Measurements from ENCODE around the gene CTSD.
"Not testable (repeated sequence)": the region's sequence is repeated elsewhere in the genome, so short reads cannot be mapped to it uniquely, and the experiment has no call there.

The CTSD gene

DNA sequence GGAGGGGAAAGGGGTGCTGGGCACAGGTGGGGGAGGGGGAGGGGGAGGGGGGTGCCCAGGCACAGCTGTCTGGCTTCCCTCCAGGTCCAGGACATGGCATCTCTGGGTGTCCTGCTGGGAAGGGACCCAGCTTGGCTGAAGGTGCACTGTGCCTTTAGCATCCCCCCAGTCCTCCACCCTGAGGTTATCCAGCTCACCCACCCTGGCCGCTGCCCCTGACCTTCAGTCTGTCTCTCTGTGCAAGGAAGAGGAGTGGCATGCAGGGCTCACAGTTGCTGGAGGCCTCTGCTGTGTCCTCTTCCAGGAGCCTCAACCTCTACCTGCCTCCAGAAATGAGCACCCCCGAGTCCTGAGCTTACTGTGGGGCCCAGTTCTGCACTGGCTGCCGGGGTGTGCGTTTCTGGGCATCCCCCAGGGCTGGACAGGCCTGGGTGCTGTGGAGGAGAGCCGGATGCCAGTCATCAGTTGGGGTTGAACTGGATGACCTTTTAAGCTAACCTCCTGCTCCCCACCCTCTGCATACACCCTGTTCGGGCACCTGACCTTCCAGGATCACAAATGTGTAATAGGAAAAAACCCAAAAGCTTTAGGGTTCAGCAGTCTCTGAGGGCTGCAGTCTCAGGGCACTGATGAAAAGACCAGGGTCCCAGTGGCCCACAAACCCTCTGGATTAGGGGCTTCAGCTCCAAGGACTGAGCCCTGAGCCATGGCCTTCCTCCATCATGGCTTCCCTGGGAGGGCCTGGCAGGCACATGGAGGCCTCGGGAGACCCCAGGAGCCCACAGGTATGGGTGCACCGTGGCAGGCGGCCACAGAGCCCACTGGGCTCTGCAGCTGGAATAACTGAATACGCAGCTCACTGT is 9.6 kb upstream of the CTSD start:
- H3K27ac ChIP-seq (ENCODE audit: low read length): no peak overlapping the region
- H3K36me3 ChIP-seq (ENCODE audit: insufficient read depth, low read depth, low read length): no peaks in the 10 kb centered on the region
- no peaks in the 10 kb centered on the region for H3K9me3 ChIP-seq (ENCODE audit: insufficient read depth, low read depth, low read length)
- no peak overlapping the region for H3K4me3 ChIP-seq (ENCODE audit: low read length)
- H3K27me3 ChIP-seq (ENCODE audit: insufficient read depth, low read length): no peaks in the 10 kb centered on the region
- peaks cover 9% of the 10 kb centered on the region for H3K4me1 ChIP-seq (ENCODE audit: insufficient read depth, low read length)
- H3K9ac ChIP-seq (ENCODE audit: low read depth, low read length): no peak overlapping the region; the same call in 1 of the 2 replicates

DNA sequence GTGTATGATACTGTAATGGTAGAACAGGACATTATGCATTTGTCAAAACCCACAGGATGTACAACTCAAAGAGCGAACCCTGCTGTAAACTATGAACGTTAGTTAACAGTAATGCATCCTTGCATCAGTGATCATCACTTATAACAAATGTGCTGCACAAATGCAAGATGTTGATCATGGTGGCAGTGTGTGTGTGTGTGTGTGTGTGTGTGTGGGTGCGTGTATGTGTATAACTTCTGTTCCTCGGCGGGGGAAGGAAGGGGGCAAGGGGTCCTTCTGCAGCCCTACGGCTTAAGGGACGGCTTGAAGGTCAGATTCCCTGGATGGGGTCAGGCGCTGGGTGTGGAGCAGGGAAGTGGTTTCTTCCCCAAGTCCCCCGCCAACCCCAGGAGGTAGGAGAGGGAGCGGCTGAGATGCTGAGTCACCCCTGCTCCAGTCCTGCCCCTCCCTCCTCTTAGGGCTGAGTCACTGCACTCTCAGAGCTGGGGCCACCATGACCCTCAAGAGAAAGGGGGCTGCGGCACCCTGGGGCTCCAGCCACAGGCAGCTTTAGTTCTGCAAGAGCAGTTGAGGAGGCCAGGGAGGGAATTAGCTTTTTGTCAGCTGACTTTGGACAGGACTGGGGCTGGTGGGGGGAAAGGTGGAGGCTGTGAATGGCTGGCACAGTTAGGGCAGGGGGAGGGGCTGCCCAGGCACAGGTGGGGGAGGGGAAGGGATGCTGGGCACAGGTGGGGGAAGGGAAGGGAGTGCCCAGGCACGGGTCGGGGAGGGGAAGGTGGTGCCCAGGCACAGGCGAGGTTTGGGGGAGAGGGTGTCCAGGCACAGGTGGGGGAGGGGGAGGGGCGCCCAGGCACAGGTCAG is 8.8 kb upstream of the CTSD start:
- Histone ChIP-seq H3K36me3 (ENCODE audit: insufficient read depth, low read depth, low read length) (no peaks in the 10 kb centered on the region), H3K27me3 (ENCODE audit: insufficient read depth, low read length) (no peaks in the 10 kb centered on the region), H3K4me3 (ENCODE audit: low read length) (peak overlapping the region; percentile 30; the same call in 1 of the 2 replicates), H3K9me3 (ENCODE audit: insufficient read depth, low read depth, low read length) (no peaks in the 10 kb centered on the region), H3K27ac (ENCODE audit: low read length) (no peak overlapping the region), H3K9ac (ENCODE audit: low read depth, low read length) (peak overlapping the region; percentile 69; the same call in 1 of the 2 replicates), H3K4me1 (ENCODE audit: insufficient read depth, low read length) (peaks cover 9% of the 10 kb centered on the region)

DNA sequence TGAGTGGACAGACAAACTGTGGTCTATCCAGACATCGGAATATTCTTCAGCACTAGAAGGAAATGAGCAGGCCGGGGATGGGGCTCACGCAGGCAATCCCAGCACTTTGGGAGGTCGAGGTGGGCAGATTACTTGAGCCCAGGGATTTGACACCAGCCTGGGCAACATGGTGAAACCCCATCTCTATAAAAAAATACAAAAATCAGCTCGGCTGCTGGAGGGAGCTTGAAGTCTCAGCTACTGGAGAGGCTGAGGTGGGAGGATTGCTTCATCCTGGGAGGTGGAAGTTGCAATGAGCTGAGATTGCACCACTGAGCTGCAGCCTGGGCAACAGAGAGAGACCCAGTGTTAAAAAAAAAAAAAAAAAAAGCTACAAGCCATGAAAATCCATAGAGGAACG is 8.0 kb upstream of the CTSD start:
- H3K4me3 ChIP-seq (ENCODE audit: low read length): no peak overlapping the region
- no peaks in the 10 kb centered on the region for H3K27me3 ChIP-seq (ENCODE audit: insufficient read depth, low read length)
- no peaks in the 10 kb centered on the region for H3K9me3 ChIP-seq (ENCODE audit: insufficient read depth, low read depth, low read length)
- peak overlapping the region; percentile 37; the same call in 1 of the 2 replicates for H3K9ac ChIP-seq (ENCODE audit: low read depth, low read length)
- H3K4me1 ChIP-seq (ENCODE audit: insufficient read depth, low read length): peaks cover 9% of the 10 kb centered on the region
- no peaks in the 10 kb centered on the region for H3K36me3 ChIP-seq (ENCODE audit: insufficient read depth, low read depth, low read length)
- no peak overlapping the region for H3K27ac ChIP-seq (ENCODE audit: low read length)

DNA sequence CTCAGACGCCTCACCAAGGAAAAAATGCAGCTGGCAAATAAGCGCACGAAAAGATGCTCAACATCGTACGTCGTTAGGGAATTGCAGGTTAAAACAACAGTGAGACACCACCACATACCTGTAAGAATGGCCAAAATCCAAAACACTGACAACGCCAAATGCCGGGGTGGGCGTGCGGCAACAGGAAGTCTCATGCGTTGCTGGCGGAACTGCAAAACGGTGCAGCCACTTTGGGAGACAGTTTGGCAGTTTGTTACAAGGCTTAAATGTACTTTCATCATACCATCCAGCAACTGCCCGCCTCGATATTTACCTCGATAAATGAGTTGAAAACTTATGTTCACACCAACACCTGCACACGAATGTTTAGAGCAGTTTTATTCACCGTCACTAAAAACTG is 7.5 kb upstream of the CTSD start:
- Histone ChIP-seq H3K4me1 (ENCODE audit: insufficient read depth, low read length) (peaks cover 9% of the 10 kb centered on the region), H3K36me3 (ENCODE audit: insufficient read depth, low read depth, low read length) (no peaks in the 10 kb centered on the region), H3K4me3 (ENCODE audit: low read length) (no peak overlapping the region), H3K9ac (ENCODE audit: low read depth, low read length) (peak overlapping the region; percentile 37; the same call in 1 of the 2 replicates), H3K27me3 (ENCODE audit: insufficient read depth, low read length) (no peaks in the 10 kb centered on the region), H3K27ac (ENCODE audit: low read length) (no peak overlapping the region), H3K9me3 (ENCODE audit: insufficient read depth, low read depth, low read length) (no peaks in the 10 kb centered on the region)

DNA sequence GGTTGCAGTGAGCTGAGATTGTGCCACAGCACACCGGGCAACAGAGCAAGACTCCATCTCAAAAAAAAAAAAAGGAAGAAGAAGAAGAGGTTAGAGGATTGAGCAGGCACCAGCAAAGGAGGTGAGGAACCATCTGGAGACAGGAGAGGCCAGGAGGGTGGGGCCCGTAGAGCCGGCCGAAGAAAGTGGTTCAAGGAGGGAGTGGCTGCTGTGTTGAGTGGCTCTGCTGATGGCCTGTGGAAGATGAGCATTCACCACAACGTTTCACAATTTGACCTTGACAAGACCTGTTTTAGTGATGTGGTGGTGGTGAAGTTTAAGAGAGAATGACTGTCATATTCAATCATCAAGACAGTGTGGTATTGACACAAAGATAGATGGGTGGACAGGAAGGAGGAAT is 6.8 kb upstream of the CTSD start:
- no peak overlapping the region for H3K27ac ChIP-seq (ENCODE audit: low read length)
- no peaks in the 10 kb centered on the region for H3K36me3 ChIP-seq (ENCODE audit: insufficient read depth, low read depth, low read length)
- H3K9ac ChIP-seq (ENCODE audit: low read depth, low read length): no peak overlapping the region
- no peaks in the 10 kb centered on the region for H3K27me3 ChIP-seq (ENCODE audit: insufficient read depth, low read length)
- H3K9me3 ChIP-seq (ENCODE audit: insufficient read depth, low read depth, low read length): no peaks in the 10 kb centered on the region
- peaks cover 9% of the 10 kb centered on the region for H3K4me1 ChIP-seq (ENCODE audit: insufficient read depth, low read length)
- H3K4me3 ChIP-seq (ENCODE audit: low read length): no peak overlapping the region

DNA sequence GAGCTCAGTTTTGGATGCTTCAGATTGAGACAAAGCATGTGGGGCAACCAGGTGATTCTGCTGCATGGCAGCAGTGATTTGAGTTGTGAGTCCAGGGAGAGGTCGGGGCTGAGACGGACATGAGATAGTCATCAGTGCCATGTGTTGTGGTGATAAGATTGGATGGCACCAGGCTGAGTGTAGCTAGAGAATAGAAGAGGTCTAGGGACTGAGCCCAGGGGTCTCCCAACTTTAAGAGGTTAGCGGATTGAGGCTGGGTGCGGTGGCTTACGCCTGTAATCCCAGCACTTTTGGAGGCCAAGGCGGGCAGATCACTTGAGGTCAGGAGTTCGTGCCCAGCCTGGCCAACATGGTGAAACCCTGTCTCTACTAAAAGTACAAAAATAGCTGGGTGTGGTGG is 6.3 kb upstream of the CTSD start:
- H3K4me3 ChIP-seq (ENCODE audit: low read length): no peak overlapping the region
- H3K4me1 ChIP-seq (ENCODE audit: insufficient read depth, low read length): peaks cover 9% of the 10 kb centered on the region
- no peak overlapping the region for H3K9ac ChIP-seq (ENCODE audit: low read depth, low read length)
- H3K36me3 ChIP-seq (ENCODE audit: insufficient read depth, low read depth, low read length): no peaks in the 10 kb centered on the region
- H3K27me3 ChIP-seq (ENCODE audit: insufficient read depth, low read length): no peaks in the 10 kb centered on the region
- no peaks in the 10 kb centered on the region for H3K9me3 ChIP-seq (ENCODE audit: insufficient read depth, low read depth, low read length)
- H3K27ac ChIP-seq (ENCODE audit: low read length): no peak overlapping the region

DNA sequence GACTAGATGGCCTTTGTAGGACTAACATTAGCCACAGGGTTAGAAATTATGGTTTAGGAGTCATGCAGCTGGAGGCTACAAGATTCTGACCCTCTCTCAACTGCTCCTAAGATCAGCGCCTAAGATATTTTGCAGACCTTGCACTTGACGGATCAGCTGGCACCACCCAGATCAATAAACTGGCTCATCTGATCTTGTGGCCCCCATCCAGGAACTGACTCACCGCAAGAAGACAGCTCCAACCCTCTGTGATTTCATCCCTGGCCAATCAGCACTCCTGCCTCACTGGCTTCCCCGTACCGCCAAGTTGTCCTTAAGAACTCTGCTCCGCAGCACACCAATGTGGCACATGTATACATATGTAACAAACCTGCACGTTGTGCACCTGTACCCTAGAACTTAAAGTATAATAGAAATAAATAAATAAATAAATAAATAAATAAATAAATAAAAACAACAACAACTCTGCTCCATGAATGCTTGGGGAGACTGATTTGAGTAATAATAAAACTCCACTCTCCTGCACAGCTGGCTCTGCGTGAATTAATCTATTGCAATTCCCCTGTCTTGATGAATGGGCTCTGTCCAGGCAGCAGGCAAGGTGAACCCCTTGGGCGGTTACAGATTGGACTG is 5.7 kb upstream of the CTSD start:
- not testable (repeated sequence) for H3K4me3 ChIP-seq (ENCODE audit: low read length); H3K27me3 ChIP-seq (ENCODE audit: insufficient read depth, low read length); H3K4me1 ChIP-seq (ENCODE audit: insufficient read depth, low read length); H3K27ac ChIP-seq (ENCODE audit: low read length); H3K9ac ChIP-seq (ENCODE audit: low read depth, low read length); H3K9me3 ChIP-seq (ENCODE audit: insufficient read depth, low read depth, low read length); H3K36me3 ChIP-seq (ENCODE audit: insufficient read depth, low read depth, low read length)

DNA sequence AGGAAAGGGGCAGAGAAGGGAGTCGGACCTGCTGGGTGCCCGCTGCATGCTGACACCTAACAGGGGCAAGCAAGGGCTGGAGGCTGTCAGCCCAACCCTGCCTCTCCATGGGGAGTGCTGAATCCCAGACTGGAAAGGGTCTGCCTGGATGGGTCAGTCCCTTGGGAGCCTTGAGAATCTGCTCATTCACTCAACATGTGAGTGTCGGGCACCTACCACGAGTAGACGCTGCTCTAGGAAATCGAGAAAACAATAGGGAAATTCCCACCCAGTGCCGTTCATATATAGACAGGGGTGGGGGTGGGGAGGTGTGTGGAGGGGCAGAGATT is 4.4 kb upstream of the CTSD start:
- Histone ChIP-seq H3K9me3 (ENCODE audit: insufficient read depth, low read depth, low read length) (no peaks in the 10 kb centered on the region), H3K27ac (ENCODE audit: low read length) (no peak overlapping the region), H3K36me3 (ENCODE audit: insufficient read depth, low read depth, low read length) (no peaks in the 10 kb centered on the region), H3K4me3 (ENCODE audit: low read length) (no peak overlapping the region), H3K9ac (ENCODE audit: low read depth, low read length) (no peak overlapping the region), H3K4me1 (ENCODE audit: insufficient read depth, low read length) (peaks cover 7% of the 10 kb centered on the region), H3K27me3 (ENCODE audit: insufficient read depth, low read length) (no peaks in the 10 kb centered on the region)

DNA sequence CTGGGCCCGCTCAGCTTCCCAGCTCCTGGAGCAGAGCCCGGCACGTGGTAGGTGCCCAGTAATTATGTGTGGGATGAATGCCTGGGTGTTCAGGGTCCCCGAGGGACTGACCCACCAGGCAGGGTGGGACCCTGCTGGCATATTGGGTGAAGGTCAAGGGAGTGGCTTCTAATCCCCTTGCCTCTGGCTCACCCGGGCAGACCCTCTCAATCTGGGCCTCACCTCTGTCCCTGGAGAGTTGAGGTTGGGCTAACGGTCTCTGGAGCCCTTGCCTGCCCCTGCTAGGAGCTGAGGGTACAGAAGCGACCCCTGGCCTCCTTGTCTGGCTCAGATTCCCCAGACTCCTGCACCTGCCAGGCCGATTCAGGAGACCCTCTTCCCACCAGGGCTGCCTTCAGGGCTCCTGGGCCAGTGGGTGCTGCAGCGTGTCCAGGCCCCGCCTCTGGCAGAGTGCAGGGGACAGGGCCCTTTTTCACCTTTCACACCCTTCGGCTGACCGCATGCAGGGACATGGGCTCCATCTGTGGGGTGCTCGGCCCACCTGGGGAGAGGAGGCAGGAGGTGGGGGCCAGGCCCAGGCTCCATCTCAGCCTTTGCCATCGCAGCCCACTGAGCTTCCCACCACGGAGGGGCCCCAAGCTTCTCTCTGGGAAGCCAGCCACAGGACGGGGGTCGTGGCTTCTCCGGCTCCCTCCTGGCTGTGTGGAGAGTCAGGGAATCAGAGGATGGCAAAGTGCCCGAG is 3.8 kb upstream of the CTSD start:
- no peak overlapping the region for H3K27ac ChIP-seq (ENCODE audit: low read length)
- H3K4me1 ChIP-seq (ENCODE audit: insufficient read depth, low read length): peaks cover 7% of the 10 kb centered on the region
- H3K9ac ChIP-seq (ENCODE audit: low read depth, low read length): no peak overlapping the region
- H3K9me3 ChIP-seq (ENCODE audit: insufficient read depth, low read depth, low read length): no peaks in the 10 kb centered on the region
- H3K27me3 ChIP-seq (ENCODE audit: insufficient read depth, low read length): no peaks in the 10 kb centered on the region
- H3K4me3 ChIP-seq (ENCODE audit: low read length): no peak overlapping the region
- no peaks in the 10 kb centered on the region for H3K36me3 ChIP-seq (ENCODE audit: insufficient read depth, low read depth, low read length)

DNA sequence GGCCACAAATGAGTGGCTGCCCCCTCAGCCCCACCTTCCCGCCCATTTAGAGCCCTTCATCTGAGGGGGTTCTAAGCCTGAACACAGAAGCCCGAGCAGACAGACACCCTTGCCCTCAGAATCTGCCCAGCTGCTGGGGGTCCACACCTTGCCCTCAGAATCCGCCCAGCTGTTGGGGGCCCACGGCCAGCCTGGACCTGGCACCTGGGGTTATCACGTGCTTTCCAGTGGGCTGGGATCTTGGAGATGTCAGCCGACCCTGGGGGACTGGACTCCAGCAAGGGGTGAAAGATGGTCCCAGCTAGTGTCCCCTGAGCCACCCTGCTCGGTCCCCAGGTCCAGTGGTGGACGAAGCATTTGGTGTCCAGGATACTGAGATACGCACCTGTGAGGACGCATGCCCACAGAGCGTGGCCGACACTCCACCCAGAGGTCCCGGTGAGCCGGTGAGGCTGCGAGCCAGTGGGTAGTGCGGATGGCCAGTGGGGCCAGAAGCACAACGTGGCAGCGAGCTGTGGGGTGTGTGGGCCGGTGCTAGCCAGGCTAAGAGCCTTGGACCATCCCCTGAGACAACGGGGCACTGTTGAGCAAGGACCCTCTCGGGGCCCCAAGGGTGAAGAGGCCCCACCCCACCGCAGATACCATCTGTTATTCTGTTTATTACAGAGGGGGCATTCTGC is 3.1 kb upstream of the CTSD start:
- Histone ChIP-seq H3K9me3 (ENCODE audit: insufficient read depth, low read depth, low read length) (no peaks in the 10 kb centered on the region), H3K27ac (ENCODE audit: low read length) (no peak overlapping the region), H3K36me3 (ENCODE audit: insufficient read depth, low read depth, low read length) (no peaks in the 10 kb centered on the region)

More for the DNA sequence above, 3.1 kb upstream of the CTSD start:
- Histone ChIP-seq H3K4me1 (ENCODE audit: insufficient read depth, low read length) (peaks cover 1% of the 10 kb centered on the region), H3K27me3 (ENCODE audit: insufficient read depth, low read length) (no peaks in the 10 kb centered on the region), H3K4me3 (ENCODE audit: low read length) (no peak overlapping the region), H3K9ac (ENCODE audit: low read depth, low read length) (no peak overlapping the region)

All from iPS-20b (cell line).